Natural killer cell (primary cell): ENCODE data around the gene ZNF467. TPM values are rescaled to one million over a fixed set of nuclear protein-coding genes. Genes with fewer than 3 reads are reported as not detected.

Experiments
- ATAC-seq, 3 donors: fragments of 150-1000 bp in 2 of 3; fragments of 200-7000 bp in 1 of 3; cut with Tn5 transposase; 1 replicate in 1 of 3; 2 replicates in 2 of 3; pipeline ENCODE4 v1.10.0; 2021; ENCODE audit warnings: mild to moderate bottlenecking in 2 of 3, moderate library complexity in 2 of 3
- DNase-seq, 2 donors: peaks; one replicate each; pipeline versions ENCODE4 v3.0.0 to v3.0.0-alpha.2; 2013 to 2021; ENCODE audit warnings: mixed read lengths in 1 of 2
- H3K27ac ChIP-seq: one replicate; pipeline ENCODE4 v1.5.1; 2013; ENCODE audit warnings: mild to moderate bottlenecking, low read length
- H3K27me3 ChIP-seq: one replicate; pipeline ENCODE4 v1.6.1; 2013; ENCODE audit warnings: low read length; ENCODE audit not compliant: control insufficient read depth, insufficient read depth
- H3K36me3 ChIP-seq: one replicate; pipeline ENCODE4 v1.6.1; 2013; ENCODE audit warnings: low read length; ENCODE audit not compliant: control insufficient read depth, insufficient read depth
- H3K4me1 ChIP-seq: one replicate; pipeline ENCODE4 v1.6.1; 2013; ENCODE audit warnings: low read length; ENCODE audit not compliant: control insufficient read depth, insufficient read depth
- H3K4me3 ChIP-seq: one replicate; pipeline ENCODE4 v1.5.1; 2013; ENCODE audit warnings: low read length
- H3K9me3 ChIP-seq: one replicate; pipeline ENCODE4 v1.6.1; 2013; ENCODE audit warnings: low read length; ENCODE audit not compliant: control insufficient read depth, insufficient read depth
- H3K27ac Mint-ChIP-seq, 2 donors: one replicate each; pipeline ENCODE4 v1.8.0; 2022; ENCODE audit warnings: mild to moderate bottlenecking in 2 of 2, mixed read lengths in 2 of 2, moderate library complexity in 1 of 2
- H3K27me3 Mint-ChIP-seq, 2 donors: one replicate each; pipeline ENCODE4 v1.8.0; 2022; ENCODE audit warnings: low read depth in 2 of 2, mixed read lengths in 2 of 2
- H3K36me3 Mint-ChIP-seq: one replicate; pipeline ENCODE4 v1.8.0; 2022; ENCODE audit warnings: mixed read lengths
- H3K4me1 Mint-ChIP-seq, 2 donors: one replicate each; pipeline ENCODE4 v1.8.0; 2022; ENCODE audit warnings: mixed read lengths in 2 of 2
- H3K4me3 Mint-ChIP-seq: one replicate; pipeline ENCODE4 v1.8.0; 2022; ENCODE audit warnings: mild to moderate bottlenecking, moderate library complexity, mixed read lengths
- H3K9me3 Mint-ChIP-seq, 2 donors: one replicate each; pipeline ENCODE4 v1.8.0; 2022; ENCODE audit warnings: mixed read lengths in 2 of 2
- WGBS: methylation state at CpG from one replicate; pipeline ENCODE4 v1.1.7; 2013; ENCODE audit warnings: missing lambda C conversion rate; ENCODE audit not compliant: insufficient coverage; 5-methylcytosine and 5-hydroxymethylcytosine counted together
- intact Hi-C: fragments of 100-400 bp; cut with micrococcal nuclease; formaldehyde crosslinking; loops from one replicate; pipeline ENCODE4 v1.14.2; 2022
- total RNA-seq, 4 donors: library from RNA; stranded (reverse); fragments of 120-200 nt in 1 of 4; gene quantifications; one replicate each; pipeline versions ENCODE4 v1.2.3 to v1.2.4, GENCODE V29; 2013 to 2022
- TF ChIP-seq, protein P1 (sequence below): fragments of 200-600 bp; IDR thresholded peaks from one replicate; pipeline ENCODE4 v1.8.0; 2022; ENCODE audit warnings: antibody characterized with exemption

Gene ZNF467
- total RNA-seq, 3 donors from 2014 or later (not counting 1 experiment from before 2014, with no cell fraction given) = 2.8 to 5.4 (median 3.7) TPM

DNA sequence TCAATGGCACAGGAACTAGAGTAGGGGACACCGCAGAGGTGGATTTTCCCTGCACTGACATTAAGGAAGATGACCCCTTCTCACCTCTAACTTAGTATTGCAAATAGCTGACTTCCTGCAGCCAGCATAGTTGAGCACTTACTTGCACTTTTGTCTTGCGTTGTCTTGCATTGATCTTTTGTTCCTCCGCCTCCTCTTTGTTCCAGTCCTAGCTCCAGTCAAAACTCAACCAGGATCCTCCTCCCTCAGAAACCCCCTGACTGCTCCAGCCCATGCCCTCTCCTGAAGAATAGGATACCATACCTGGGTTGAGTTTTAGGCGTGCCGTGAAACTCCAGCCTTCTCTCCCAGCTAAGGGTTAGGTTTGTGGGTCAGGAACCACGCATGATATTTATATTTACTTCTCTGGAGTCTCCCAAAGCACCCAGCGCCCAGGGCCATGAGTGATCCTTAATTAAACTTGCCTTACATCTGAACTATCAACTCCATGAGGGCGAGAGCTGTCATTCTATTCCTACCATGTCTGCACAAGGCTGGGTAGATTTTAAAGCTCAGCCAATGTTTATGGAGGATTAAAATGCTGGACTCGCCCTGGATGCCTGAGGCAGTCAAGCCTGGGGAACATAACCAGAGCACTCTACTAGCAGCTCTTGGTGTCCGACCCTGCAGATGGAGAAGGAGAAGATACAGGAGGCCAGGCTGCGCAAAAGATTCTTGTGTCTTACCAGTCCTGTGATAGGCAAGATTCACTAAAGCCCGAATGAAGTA, 14.1 kb downstream of the ZNF467 start:
- Histone ChIP-seq H3K36me3 (no peaks in the 10 kb centered on the region), H3K9me3 (no peaks in the 10 kb centered on the region), H3K27ac (no peak overlapping the region), H3K4me1 (no peaks in the 10 kb centered on the region), H3K27me3 (no peaks in the 10 kb centered on the region), H3K4me3 (no peak overlapping the region)
- no peak for DNase-seq
- no peaks in the 10 kb centered on the region for H3K27me3 Mint-ChIP-seq
- no peaks in the 10 kb centered on the region for H3K4me1 Mint-ChIP-seq
- H3K9me3 Mint-ChIP-seq = no peaks in the 10 kb centered on the region
- intact Hi-C loops = no loop called here
- H3K36me3 Mint-ChIP-seq = no peaks in the 10 kb centered on the region
- TF ChIP-seq, protein P1, sequence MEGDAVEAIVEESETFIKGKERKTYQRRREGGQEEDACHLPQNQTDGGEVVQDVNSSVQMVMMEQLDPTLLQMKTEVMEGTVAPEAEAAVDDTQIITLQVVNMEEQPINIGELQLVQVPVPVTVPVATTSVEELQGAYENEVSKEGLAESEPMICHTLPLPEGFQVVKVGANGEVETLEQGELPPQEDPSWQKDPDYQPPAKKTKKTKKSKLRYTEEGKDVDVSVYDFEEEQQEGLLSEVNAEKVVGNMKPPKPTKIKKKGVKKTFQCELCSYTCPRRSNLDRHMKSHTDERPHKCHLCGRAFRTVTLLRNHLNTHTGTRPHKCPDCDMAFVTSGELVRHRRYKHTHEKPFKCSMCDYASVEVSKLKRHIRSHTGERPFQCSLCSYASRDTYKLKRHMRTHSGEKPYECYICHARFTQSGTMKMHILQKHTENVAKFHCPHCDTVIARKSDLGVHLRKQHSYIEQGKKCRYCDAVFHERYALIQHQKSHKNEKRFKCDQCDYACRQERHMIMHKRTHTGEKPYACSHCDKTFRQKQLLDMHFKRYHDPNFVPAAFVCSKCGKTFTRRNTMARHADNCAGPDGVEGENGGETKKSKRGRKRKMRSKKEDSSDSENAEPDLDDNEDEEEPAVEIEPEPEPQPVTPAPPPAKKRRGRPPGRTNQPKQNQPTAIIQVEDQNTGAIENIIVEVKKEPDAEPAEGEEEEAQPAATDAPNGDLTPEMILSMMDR = no peak
- no peak overlapping the region for H3K4me3 Mint-ChIP-seq
- ATAC-seq = no peak
- no peak overlapping the region for H3K27ac Mint-ChIP-seq
- WGBS = 89% methylated on average over 10 of the region's 12 CpGs

DNA sequence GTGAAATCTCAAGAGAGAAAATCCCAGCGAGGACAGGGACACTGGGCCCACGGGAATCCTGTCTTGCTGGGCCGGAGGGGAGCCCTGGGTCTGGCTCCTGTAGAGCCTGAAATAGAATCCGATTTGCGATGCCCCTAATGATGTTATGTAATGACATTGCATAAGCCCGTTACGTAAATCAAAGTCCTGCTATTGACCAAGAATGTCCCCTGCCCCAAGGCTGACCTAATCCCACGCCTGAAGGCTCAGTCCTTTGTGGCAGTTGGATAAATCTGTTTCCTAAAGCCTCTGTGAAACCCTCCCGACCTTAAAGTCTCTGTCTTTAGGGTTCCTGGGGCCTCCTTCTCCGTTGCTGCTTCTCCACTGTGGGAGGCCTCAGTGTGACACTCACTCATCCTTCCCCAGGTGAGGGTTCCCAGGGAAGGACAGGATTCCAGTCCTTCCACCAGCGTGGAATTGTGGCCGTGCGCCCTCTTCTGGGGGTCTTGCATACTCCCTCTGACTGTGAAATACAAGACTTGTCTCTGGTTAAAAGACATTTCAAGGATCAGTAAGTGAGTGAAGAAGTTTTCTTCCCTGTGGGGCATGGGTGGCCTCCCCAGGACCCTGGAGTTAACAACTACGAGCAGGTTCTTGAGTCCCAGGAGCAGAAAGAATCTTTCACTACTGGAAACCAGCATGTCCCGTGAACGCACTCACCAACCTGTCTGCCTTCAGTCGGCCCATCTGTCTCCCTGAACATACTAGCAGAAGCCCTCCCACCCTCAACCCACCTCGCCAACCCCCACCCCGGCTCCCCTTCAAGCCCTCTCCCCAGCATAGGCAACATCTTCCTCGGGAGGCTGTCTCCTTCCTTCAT, 19.8 kb downstream of the ZNF467 start:
- WGBS = 79% methylated on average over 20 of the region's 20 CpGs
- no peaks in the 10 kb centered on the region for H3K36me3 ChIP-seq
- H3K9me3 ChIP-seq = no peaks in the 10 kb centered on the region
- no peaks in the 10 kb centered on the region for H3K27me3 ChIP-seq
- H3K27me3 Mint-ChIP-seq = no peaks in the 10 kb centered on the region
- no peak overlapping the region for H3K27ac Mint-ChIP-seq
- TF ChIP-seq, protein P1 = no peak
- no peaks in the 10 kb centered on the region for H3K4me1 Mint-ChIP-seq
- no peak overlapping the region for H3K4me3 ChIP-seq
- DNase-seq (no peak), ATAC-seq (no peak)
- no peak overlapping the region for H3K4me3 Mint-ChIP-seq
- no peaks in the 10 kb centered on the region for H3K4me1 ChIP-seq
- intact Hi-C loops = no loop called here
- no peaks in the 10 kb centered on the region for H3K36me3 Mint-ChIP-seq
- no peak overlapping the region for H3K27ac ChIP-seq
- no peaks in the 10 kb centered on the region for H3K9me3 Mint-ChIP-seq

DNA sequence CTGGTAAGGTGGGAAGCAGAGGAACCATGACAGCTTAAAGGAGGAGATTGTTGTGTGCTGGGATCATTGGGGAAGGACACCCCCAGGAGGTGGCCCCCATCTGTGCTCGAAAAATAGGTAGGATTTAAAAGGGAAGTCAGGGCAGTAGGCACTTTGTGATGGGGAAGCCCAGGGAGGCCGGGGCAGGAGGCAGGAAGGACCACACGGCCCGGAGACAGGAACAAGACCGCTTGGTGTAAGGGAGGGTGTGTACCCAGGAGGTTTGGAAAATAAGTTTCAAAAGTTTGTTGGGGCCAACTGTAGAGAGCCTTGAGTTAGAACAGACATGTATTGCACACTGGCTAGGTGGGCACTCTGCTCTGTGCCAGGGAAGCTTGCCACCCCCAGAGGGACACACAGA, 20.7 kb downstream of the ZNF467 start:
- TF ChIP-seq, protein P1 = no peak
- Mint-ChIP-seq H3K36me3 (no peaks in the 10 kb centered on the region), H3K9me3 (no peaks in the 10 kb centered on the region), H3K27me3 (no peaks in the 10 kb centered on the region), H3K27ac (no peak overlapping the region), H3K4me3 (no peak overlapping the region), H3K4me1 (no peaks in the 10 kb centered on the region)
- DNase-seq = no peak
- ATAC-seq = no peak
- no peaks in the 10 kb centered on the region for H3K4me1 ChIP-seq
- H3K27ac ChIP-seq = no peak overlapping the region
- H3K4me3 ChIP-seq = no peak overlapping the region
- no peaks in the 10 kb centered on the region for H3K9me3 ChIP-seq
- H3K36me3 ChIP-seq = no peaks in the 10 kb centered on the region
- H3K27me3 ChIP-seq = no peaks in the 10 kb centered on the region
- 53% methylated on average over 5 of the region's 5 CpGs for WGBS
- intact Hi-C loops = no loop called here
